CD14-positive monocyte (primary cell): Measurements from ENCODE around the gene CEMP1. TPM values are rescaled to one million over a fixed set of nuclear protein-coding genes. Genes with fewer than 3 reads are reported as not detected.

Source experiments
- DNase-seq, 3 donors: peaks; one replicate each; pipeline ENCODE4 v3.0.0-alpha.2; 2011 to 2022
- H2AFZ ChIP-seq: 2 replicates; pipeline ENCODE4 v1.6.0; 2012; ENCODE audit warnings: mild to moderate bottlenecking, low read depth, low read length, inconsistent platforms; ENCODE audit not compliant: insufficient read depth, poor library complexity, severe bottlenecking
- H3K27ac ChIP-seq, 2 donors: 1 replicate in 1 of 2; 2 replicates in 1 of 2; pipeline ENCODE4 v1.5.1; 2012 to 2013; ENCODE audit warnings: low read length in 2 of 2, control low read depth in 1 of 2, inconsistent platforms in 1 of 2, low read depth in 1 of 2, mild to moderate bottlenecking in 1 of 2
- H3K27me3 ChIP-seq, 2 donors: one replicate each; pipeline versions ENCODE4 v1.6.0 to v1.6.1; 2011 to 2013; ENCODE audit warnings: low read length in 2 of 2; ENCODE audit not compliant: control insufficient read depth in 2 of 2, insufficient read depth in 2 of 2
- H3K36me3 ChIP-seq, 2 donors: replicated peaks in 1 of 2; 1 replicate in 1 of 2; 2 replicates in 1 of 2; pipeline versions ENCODE4 v1.5.1 to v1.6.1; 2012 to 2013; ENCODE audit warnings: low read length in 2 of 2, control low read depth in 1 of 2, inconsistent platforms in 1 of 2, mild to moderate bottlenecking in 1 of 2; ENCODE audit not compliant: insufficient read depth in 2 of 2, control insufficient read depth in 1 of 2
- H3K4me1 ChIP-seq, 2 donors: 1 replicate in 1 of 2; 2 replicates in 1 of 2; pipeline versions ENCODE4 v1.5.1 to v1.6.1; 2012 to 2013; ENCODE audit warnings: low read length in 2 of 2, control low read depth in 1 of 2, inconsistent platforms in 1 of 2, mild to moderate bottlenecking in 1 of 2, moderate library complexity in 1 of 2; ENCODE audit not compliant: insufficient read depth in 2 of 2, control insufficient read depth in 1 of 2
- H3K4me2 ChIP-seq: replicated peaks from 2 replicates; pipeline ENCODE3; 2012; ENCODE audit warnings: low read length, moderate library complexity, mild to moderate bottlenecking; ENCODE audit not compliant: poor library complexity, severe bottlenecking; ENCODE audit errors: extremely low read depth
- H3K4me3 ChIP-seq, 3 experiments: fragments of 200-600 bp in 1 of 3; sonication (generic) in 1 of 3; replicated peaks in 1 of 3; 1 replicate in 2 of 3; 2 replicates in 1 of 3; pipeline ENCODE4 v1.5.1; 2011 to 2013; ENCODE audit warnings: low read length in 3 of 3, mild to moderate bottlenecking in 3 of 3, control low read depth in 2 of 3, low read depth in 2 of 3, inconsistent platforms in 1 of 3, moderate library complexity in 1 of 3
- H3K79me2 ChIP-seq: 2 replicates; pipeline ENCODE4 v1.6.0; 2012; ENCODE audit warnings: mild to moderate bottlenecking, control low read depth, inconsistent platforms, low read length, moderate library complexity; ENCODE audit not compliant: insufficient read depth
- H3K9ac ChIP-seq: 2 replicates; pipeline ENCODE4 v1.6.0; 2017; ENCODE audit warnings: low read length, mild to moderate bottlenecking; ENCODE audit not compliant: insufficient read depth, poor library complexity, severe bottlenecking
- H3K9me3 ChIP-seq, 2 donors: replicated peaks in 1 of 2; 1 replicate in 1 of 2; 2 replicates in 1 of 2; pipeline versions ENCODE4 v1.5.1 to v1.6.1; 2012 to 2013; ENCODE audit warnings: low read length in 2 of 2, control low read depth in 1 of 2; ENCODE audit not compliant: control insufficient read depth in 1 of 2, insufficient read depth in 1 of 2
- H4K20me1 ChIP-seq: 2 replicates; pipeline ENCODE4 v1.6.0; 2012; ENCODE audit warnings: mild to moderate bottlenecking, low read length, control low read depth, moderate library complexity; ENCODE audit not compliant: insufficient read depth
- H3K27ac Mint-ChIP-seq, 7 donors: one replicate each; pipeline ENCODE4 v1.8.0; 2020; ENCODE audit warnings: mild to moderate bottlenecking in 7 of 7, mixed read lengths in 7 of 7, moderate library complexity in 6 of 7, inconsistent platforms in 2 of 7
- H3K27me3 Mint-ChIP-seq, 3 donors: one replicate each; pipeline ENCODE4 v1.8.0; 2021 to 2022; ENCODE audit warnings: low read depth in 3 of 3, mild to moderate bottlenecking in 3 of 3, mixed read lengths in 3 of 3, moderate library complexity in 3 of 3, inconsistent platforms in 1 of 3
- H3K36me3 Mint-ChIP-seq, 2 donors: one replicate each; pipeline ENCODE4 v1.8.0; 2020; ENCODE audit warnings: mixed read lengths in 2 of 2, inconsistent platforms in 1 of 2, mild to moderate bottlenecking in 1 of 2
- H3K4me1 Mint-ChIP-seq: one replicate; pipeline ENCODE4 v1.8.0; 2020; ENCODE audit warnings: mild to moderate bottlenecking, mixed read lengths
- H3K4me3 Mint-ChIP-seq, 2 donors: one replicate each; pipeline ENCODE4 v1.8.0; 2020; ENCODE audit warnings: mild to moderate bottlenecking in 2 of 2, mixed read lengths in 2 of 2, moderate library complexity in 1 of 2
- H3K9me3 Mint-ChIP-seq, 7 donors: one replicate each; pipeline ENCODE4 v1.8.0; 2020 to 2022; ENCODE audit warnings: mixed read lengths in 7 of 7, mild to moderate bottlenecking in 6 of 7, moderate library complexity in 6 of 7, inconsistent platforms in 2 of 7
- WGBS: methylation state at CpG from one replicate; pipeline ENCODE4 v1.1.5; 2013; ENCODE audit warnings: missing lambda C conversion rate; ENCODE audit not compliant: insufficient coverage; 5-methylcytosine and 5-hydroxymethylcytosine counted together
- intact Hi-C, 2 donors: fragments of 100-400 bp; cut with micrococcal nuclease; formaldehyde crosslinking; loops; one replicate each; pipeline versions ENCODE4 v1.15.0 to v1.15.1; 2023
- polyA plus RNA-seq, 3 donors: library from polyadenylated mRNA; depleted of rRNA in 1 of 3; unstranded in 2 of 3; stranded (reverse) in 1 of 3; fragments of 300-500 nt in 2 of 3; fragments of >200 nt in 1 of 3; fragmentation: Illumina TruSeq in 2 of 3; gene quantifications; 1 replicate in 2 of 3; 2 replicates in 1 of 3; pipeline ENCODE4 v1.2.3, GENCODE V29; 2012 to 2021
- TF ChIP-seq, protein P1 (sequence below): fragments of 200-600 bp; IDR thresholded peaks from one replicate; pipeline ENCODE4 v1.8.0; 2022; ENCODE audit warnings: antibody characterized with exemption, mild to moderate bottlenecking

Gene CEMP1
- polyA plus RNA-seq, 3 donors, result 0.12 to 0.56 TPM; not detected in 1

DNA sequence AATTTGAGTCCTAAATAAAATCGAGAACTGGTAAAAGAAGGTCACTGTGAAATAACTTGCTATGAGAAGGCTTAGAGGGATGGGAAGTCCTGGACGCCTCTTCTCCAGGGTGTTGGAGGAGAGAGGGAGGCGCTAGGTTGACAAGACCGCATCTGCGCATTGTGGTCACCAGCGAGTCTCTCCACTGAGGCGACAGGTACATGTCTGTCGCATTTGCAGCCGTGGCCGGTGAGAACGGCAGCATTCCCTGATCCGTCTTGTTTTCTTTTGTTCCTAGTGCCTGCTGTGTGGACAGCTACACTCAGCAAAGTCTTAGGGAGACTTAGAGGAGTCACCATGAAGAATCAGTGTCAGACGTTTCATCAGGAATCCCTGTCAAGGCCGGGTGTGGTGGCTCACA, 25.5 kb downstream of the CEMP1 start:
- DNase-seq, result no peak
- Histone ChIP-seq H3K4me2 (no peak overlapping the region), H3K27me3 (no peaks in the 10 kb centered on the region), H3K27ac (peak overlapping the region; percentile 3 to 35), H3K9ac (no peak overlapping the region), H3K4me1 (peaks cover 74 to 81% of the 10 kb centered on the region in 2 donors), H3K4me3 (no peak overlapping the region), H2AFZ (no peak overlapping the region), H3K9me3 (no peaks in the 10 kb centered on the region), H3K79me2 (peaks cover 24% of the 10 kb centered on the region), H3K36me3 (no peaks in the 10 kb centered on the region), H4K20me1 (peaks cover 5% of the 10 kb centered on the region)
- H3K27ac Mint-ChIP-seq, result peak overlapping the region in 5 of 7 donors; percentile 16 to 89 (median 61)
- H3K27me3 Mint-ChIP-seq, result peaks cover 0 to 1% (median 0%) of the 10 kb centered on the region in 3 donors
- H3K36me3 Mint-ChIP-seq, result peaks cover 0 to 2% of the 10 kb centered on the region in 2 donors
- intact Hi-C loops, result loop anchor here (5.0 to 10.0 kb wide), 5 partner anchors 33 to 351 kb away; partner anchors contain the start of genes NTN3 (in 1 of the 2), RNPS1 (in 1 of the 2) and TRAF7 (in 1 of the 2)
- TF ChIP-seq, protein P1, sequence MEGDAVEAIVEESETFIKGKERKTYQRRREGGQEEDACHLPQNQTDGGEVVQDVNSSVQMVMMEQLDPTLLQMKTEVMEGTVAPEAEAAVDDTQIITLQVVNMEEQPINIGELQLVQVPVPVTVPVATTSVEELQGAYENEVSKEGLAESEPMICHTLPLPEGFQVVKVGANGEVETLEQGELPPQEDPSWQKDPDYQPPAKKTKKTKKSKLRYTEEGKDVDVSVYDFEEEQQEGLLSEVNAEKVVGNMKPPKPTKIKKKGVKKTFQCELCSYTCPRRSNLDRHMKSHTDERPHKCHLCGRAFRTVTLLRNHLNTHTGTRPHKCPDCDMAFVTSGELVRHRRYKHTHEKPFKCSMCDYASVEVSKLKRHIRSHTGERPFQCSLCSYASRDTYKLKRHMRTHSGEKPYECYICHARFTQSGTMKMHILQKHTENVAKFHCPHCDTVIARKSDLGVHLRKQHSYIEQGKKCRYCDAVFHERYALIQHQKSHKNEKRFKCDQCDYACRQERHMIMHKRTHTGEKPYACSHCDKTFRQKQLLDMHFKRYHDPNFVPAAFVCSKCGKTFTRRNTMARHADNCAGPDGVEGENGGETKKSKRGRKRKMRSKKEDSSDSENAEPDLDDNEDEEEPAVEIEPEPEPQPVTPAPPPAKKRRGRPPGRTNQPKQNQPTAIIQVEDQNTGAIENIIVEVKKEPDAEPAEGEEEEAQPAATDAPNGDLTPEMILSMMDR, result no peak
- H3K4me1 Mint-ChIP-seq, result peaks cover 64% of the 10 kb centered on the region
- 98% methylated on average over 10 of the region's 14 CpGs for WGBS
- peaks cover 0 to 3% (median 0%) of the 10 kb centered on the region in 7 donors for H3K9me3 Mint-ChIP-seq
- H3K4me3 Mint-ChIP-seq, result no peak overlapping the region

DNA sequence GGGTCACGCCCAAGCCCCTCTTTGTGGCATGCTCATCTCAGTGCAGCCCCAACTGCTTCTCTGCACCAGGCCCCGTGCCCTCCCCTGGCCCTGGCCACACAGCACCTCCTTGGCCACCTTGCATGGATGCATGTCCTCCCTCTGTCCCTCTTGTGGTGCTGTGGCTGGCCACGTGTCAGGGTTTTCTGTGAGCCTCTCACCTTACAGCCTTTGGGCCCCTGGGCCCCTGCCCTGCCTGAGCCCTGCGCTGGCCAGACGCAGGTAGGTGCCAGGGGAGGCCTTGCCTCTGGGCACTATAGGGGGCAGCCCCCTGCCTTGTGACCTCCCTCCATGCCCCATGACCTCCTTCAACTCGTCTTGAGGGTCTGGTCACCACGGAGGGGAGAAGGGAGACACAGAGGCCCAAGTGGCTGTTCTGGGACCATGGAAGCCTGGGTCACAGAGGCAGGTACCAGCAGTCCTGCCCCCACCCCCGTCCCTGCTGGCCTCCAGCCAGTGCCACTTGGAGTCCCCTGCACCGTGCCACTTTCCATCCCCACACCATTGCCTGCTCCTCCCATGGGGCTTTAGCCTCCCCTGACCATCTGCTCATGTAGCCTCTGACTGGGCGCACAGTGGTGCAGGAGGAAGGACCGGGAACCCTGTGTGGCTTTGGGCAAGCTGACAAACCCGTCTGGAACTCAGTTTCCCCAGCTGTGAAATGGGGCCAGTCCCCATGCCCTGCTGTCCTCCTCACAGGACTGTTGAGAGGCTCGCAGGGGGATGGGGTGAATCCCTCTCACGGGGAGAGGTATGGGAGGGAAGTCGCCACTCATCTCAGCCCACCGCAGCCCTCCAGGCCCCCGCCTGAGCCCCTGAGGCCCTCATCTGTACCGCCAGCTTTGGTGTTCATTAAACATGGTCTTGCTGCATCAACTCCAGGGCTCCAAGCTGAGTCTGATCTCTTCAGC, 29.0 kb downstream of the CEMP1 start:
- DNase-seq, result no peak
- Histone ChIP-seq H4K20me1 (peaks cover 5% of the 10 kb centered on the region), H2AFZ (no peak overlapping the region), H3K9me3 (no peaks in the 10 kb centered on the region), H3K4me1 (peaks cover 42 to 46% of the 10 kb centered on the region in 2 donors), H3K4me2 (peak overlapping the region; percentile 67), H3K9ac (no peak overlapping the region), H3K79me2 (peaks cover 7% of the 10 kb centered on the region), H3K4me3 (peak overlapping the region in 1 of 3 experiments; percentile 56), H3K27ac (peak overlapping the region; percentile 13 to 51), H3K36me3 (peaks cover 9 to 18% of the 10 kb centered on the region in 2 donors), H3K27me3 (no peaks in the 10 kb centered on the region)
- Mint-ChIP-seq H3K4me1 (peaks cover 31% of the 10 kb centered on the region), H3K9me3 (no peaks in the 10 kb centered on the region), H3K27me3 (no peaks in the 10 kb centered on the region), H3K36me3 (peaks cover 12 to 27% of the 10 kb centered on the region in 2 donors), H3K4me3 (peak overlapping the region in 1 of 2 donors; percentile 74), H3K27ac (peak overlapping the region; percentile 31 to 68 (median 58))
- 82% methylated on average over 12 of the region's 18 CpGs for WGBS
- intact Hi-C loops, result loop anchor here (5.0 to 10.0 kb wide), 6 partner anchors 35 to 347 kb away; partner anchors contain the start of genes ABCA3 (in 1 of the 2), CCNF (in 1 of the 2) and TRAF7 (in 1 of the 2)
- TF ChIP-seq, protein P1, result no peak
